K562 (cell line): ENCODE data around the gene SGMS1. TPM values are rescaled to one million over a fixed set of nuclear protein-coding genes. Genes with fewer than 3 reads are reported as not detected.

Experiments
- BCOR ChIP-seq: fragments of 450-650 bp; IDR thresholded peaks from 2 replicates; pipeline ENCODE4 v1.6.1; 2016
- CBX3 ChIP-seq, 2 experiments: IDR thresholded peaks; 1 replicate in 1 of 2; 2 replicates in 1 of 2; pipeline ENCODE4 v1.6.1; 2012; ENCODE audit warnings: inconsistent platforms in 2 of 2, low read length in 2 of 2, borderline replicate concordance in 1 of 2, control low read depth in 1 of 2
- CHCHD3 ChIP-seq: fragments of 250-450 bp; sonication (Bioruptor Pico); IDR thresholded peaks from 2 replicates; pipeline ENCODE4 v2.1.2; 2022; ENCODE audit warnings: mild to moderate bottlenecking
- FOXJ2 ChIP-seq: fragments of 200-800 bp; sonication (Bioruptor generic); IDR thresholded peaks from 2 replicates; pipeline ENCODE4 v1.6.1; 2016; ENCODE audit warnings: missing genetic modification characterization, missing compliant biosample characterization
- FOXM1 ChIP-seq, 2 experiments: fragments of 450-650 bp in 1 of 2; sonication (generic) in 1 of 2; formaldehyde crosslinking in 1 of 2; IDR thresholded peaks; 2 replicates each; pipeline versions ENCODE4 v1.6.1 to v1.9.0; 2017 to 2022; ENCODE audit warnings: low read depth in 2 of 2, mild to moderate bottlenecking in 2 of 2, missing genetic modification reagents in 1 of 2, moderate library complexity in 1 of 2
- JUND ChIP-seq, 2 experiments: IDR thresholded peaks; 2 replicates in 1 of 2; 3 replicates in 1 of 2; pipeline ENCODE4 v1.6.1; 2011; ENCODE audit warnings: borderline replicate concordance in 2 of 2, low read depth in 2 of 2, low read length in 2 of 2, improper control_type of control experiment in 1 of 2, missing biosample characterization in 1 of 2, missing genetic modification characterization in 1 of 2, missing genetic modification reagents in 1 of 2
- MTA3 ChIP-seq: fragments of 450-650 bp; formaldehyde crosslinking; IDR thresholded peaks from 2 replicates; pipeline ENCODE4 v1.6.1; 2017; ENCODE audit warnings: mild to moderate bottlenecking, borderline replicate concordance
- NBN ChIP-seq: fragments of 450-650 bp; IDR thresholded peaks from 2 replicates; pipeline ENCODE4 v1.6.1; 2016; ENCODE audit warnings: low read depth, mild to moderate bottlenecking
- NR2C2 ChIP-seq, 2 experiments: fragments of 200-800 bp in 1 of 2; sonication (Bioruptor generic) in 1 of 2; sonication (generic) in 1 of 2; formaldehyde crosslinking in 1 of 2; IDR thresholded peaks; 2 replicates each; pipeline versions ENCODE4 v1.6.1 to v1.8.0; 2016 to 2022; ENCODE audit warnings: mild to moderate bottlenecking in 1 of 2, missing compliant biosample characterization in 1 of 2, missing genetic modification characterization in 1 of 2, missing genetic modification reagents in 1 of 2
- SRF ChIP-seq, 2 experiments: fragments of 250-450, 450-650 bp in 1 of 2; sonication (Bioruptor Pico) in 1 of 2; sonication (generic) in 1 of 2; formaldehyde crosslinking; IDR thresholded peaks; 2 replicates each; pipeline versions ENCODE4 v1.5.0 to v1.5.1; 2020 to 2022; ENCODE audit warnings: mild to moderate bottlenecking in 1 of 2, missing genetic modification reagents in 1 of 2
- TRIM28 ChIP-seq: fragments of 450-650 bp; IDR thresholded peaks from 2 replicates; pipeline ENCODE4 v1.6.1; 2017
- ZNF583 ChIP-seq: fragments of 250-450 bp; sonication (Bioruptor Pico); IDR thresholded peaks from 2 replicates; pipeline ENCODE4 v1.4.0; 2020
- ZNF75A ChIP-seq: fragments of 450-650 bp; formaldehyde crosslinking; IDR thresholded peaks from 2 replicates; pipeline ENCODE4 v1.4.0; 2020; ENCODE audit warnings: mild to moderate bottlenecking
- polyA plus RNA-seq, 8 experiments: library from polyadenylated mRNA; depleted of rRNA in 4 of 8; stranded (reverse) in 5 of 8; unstranded in 3 of 8; fragments of >200 nt; fragmentation: Nextera tagmentation in 2 of 8; fragmentation: Illumina TruSeq in 1 of 8; extraction: Ambion mirVana in 2 of 8; extraction: Trizol in 1 of 8; gene quantifications; 2 replicates each; pipeline versions ENCODE4 v1.2.1 to v1.2.3, GENCODE V29; 2011 to 2014; ENCODE audit warnings: inconsistent platforms in 1 of 8, missing spikeins in 1 of 8
- total RNA-seq, 7 experiments: library from RNA; depleted of rRNA in 6 of 7; stranded (reverse); fragments of >200 nt in 6 of 7; fragmentation: Illumina TruSeq in 2 of 7; extraction: Trizol in 2 of 7; gene quantifications; 2 replicates each; pipeline versions ENCODE4 v1.2.1 to v1.2.3, GENCODE V29; 2011 to 2021; ENCODE audit warnings: low replicate concordance in 1 of 7
- TF ChIP-seq, protein P1 (sequence below): fragments of 450-650 bp; IDR thresholded peaks from 2 replicates; pipeline ENCODE4 v1.7.1; 2018; ENCODE audit warnings: mild to moderate bottlenecking, low read depth; ENCODE audit not compliant: partially characterized antibody
- TF ChIP-seq, protein P2 (sequence below), 2 experiments: fragments of 450-650 bp; IDR thresholded peaks; 2 replicates each; pipeline ENCODE4 v1.6.1; 2016
- TF ChIP-seq, protein P3 (sequence below): sonication (generic); formaldehyde crosslinking; IDR thresholded peaks from 2 replicates; pipeline ENCODE4 v1.8.0; 2022; ENCODE audit warnings: mild to moderate bottlenecking, missing genetic modification reagents, borderline replicate concordance

SGMS1 gene
- total and polyA plus RNA-seq, 9 of the 15 experiments (the other 6 are each of a cell fraction or from before 2014, with no cell fraction given): 22.6 to 232 (median 82.2) TPM

DNA sequence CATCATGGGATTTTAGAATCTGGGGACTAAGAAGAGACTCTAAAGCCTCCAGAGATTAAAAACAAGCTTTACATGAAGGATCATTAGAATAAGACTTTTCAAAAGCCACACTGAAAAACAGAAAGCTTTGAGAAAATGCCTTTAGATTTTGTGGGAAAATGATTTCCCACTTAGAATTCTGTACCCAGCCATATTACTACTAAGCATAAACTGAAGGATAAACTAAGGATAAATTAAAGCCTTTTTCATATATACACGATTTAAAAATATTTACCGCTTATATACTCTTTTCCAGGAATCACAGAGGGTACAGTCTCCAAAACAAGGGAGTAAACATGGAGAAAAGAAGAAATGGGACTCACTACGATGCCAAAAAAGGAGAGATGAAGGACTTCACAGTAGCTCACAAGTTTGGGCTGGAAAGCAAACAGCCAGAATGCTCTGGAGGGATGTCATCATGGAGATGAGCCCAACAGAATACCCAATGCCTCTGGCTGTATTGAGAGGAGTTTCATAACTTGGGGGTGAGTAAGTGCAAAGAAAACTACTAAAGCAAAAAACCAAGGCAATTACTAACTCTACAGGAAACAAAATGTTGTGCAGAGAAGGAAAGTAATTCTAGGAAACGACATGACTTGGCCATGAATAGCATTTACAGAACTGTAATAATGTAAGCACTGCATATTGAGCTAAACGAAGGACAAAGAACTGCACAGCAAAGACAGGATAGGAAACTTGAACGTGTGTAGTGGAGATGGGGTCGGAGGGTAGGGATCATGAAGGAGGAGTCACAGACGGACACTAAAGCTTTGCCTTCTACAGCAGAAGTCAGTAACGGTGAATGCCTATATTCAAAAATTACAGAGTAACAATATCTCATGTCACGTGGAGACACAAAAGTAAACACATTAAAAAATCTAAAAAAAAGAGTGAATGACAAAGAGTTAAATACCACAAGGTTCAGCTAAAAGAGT is 311.0 kb downstream of the SGMS1 start (continued):
- no peak for TF ChIP-seq NR2C2 (CRISPR knock-in tag; IDR thresholded peaks at IDR 0.05)
- TF ChIP-seq NR2C2 (tag; IDR thresholded peaks at IDR 0.05): peak; percentile 72
- 0 out of 2 replicates have a peak, but pooled peaks have one; percentile 19 for TF ChIP-seq NBN
- TF ChIP-seq, protein P1, sequence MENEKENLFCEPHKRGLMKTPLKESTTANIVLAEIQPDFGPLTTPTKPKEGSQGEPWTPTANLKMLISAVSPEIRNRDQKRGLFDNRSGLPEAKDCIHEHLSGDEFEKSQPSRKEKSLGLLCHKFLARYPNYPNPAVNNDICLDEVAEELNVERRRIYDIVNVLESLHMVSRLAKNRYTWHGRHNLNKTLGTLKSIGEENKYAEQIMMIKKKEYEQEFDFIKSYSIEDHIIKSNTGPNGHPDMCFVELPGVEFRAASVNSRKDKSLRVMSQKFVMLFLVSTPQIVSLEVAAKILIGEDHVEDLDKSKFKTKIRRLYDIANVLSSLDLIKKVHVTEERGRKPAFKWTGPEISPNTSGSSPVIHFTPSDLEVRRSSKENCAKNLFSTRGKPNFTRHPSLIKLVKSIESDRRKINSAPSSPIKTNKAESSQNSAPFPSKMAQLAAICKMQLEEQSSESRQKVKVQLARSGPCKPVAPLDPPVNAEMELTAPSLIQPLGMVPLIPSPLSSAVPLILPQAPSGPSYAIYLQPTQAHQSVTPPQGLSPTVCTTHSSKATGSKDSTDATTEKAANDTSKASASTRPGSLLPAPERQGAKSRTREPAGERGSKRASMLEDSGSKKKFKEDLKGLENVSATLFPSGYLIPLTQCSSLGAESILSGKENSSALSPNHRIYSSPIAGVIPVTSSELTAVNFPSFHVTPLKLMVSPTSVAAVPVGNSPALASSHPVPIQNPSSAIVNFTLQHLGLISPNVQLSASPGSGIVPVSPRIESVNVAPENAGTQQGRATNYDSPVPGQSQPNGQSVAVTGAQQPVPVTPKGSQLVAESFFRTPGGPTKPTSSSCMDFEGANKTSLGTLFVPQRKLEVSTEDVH: peak; percentile 36
- no peak for TF ChIP-seq ZNF583 (CRISPR knock-in tag)
- TF ChIP-seq, protein P2, sequence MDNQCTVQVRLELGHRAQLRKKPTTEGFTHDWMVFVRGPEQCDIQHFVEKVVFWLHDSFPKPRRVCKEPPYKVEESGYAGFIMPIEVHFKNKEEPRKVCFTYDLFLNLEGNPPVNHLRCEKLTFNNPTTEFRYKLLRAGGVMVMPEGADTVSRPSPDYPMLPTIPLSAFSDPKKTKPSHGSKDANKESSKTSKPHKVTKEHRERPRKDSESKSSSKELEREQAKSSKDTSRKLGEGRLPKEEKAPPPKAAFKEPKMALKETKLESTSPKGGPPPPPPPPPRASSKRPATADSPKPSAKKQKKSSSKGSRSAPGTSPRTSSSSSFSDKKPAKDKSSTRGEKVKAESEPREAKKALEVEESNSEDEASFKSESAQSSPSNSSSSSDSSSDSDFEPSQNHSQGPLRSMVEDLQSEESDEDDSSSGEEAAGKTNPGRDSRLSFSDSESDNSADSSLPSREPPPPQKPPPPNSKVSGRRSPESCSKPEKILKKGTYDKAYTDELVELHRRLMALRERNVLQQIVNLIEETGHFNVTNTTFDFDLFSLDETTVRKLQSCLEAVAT (IDR thresholded peaks at IDR 0.05): peak; percentile 58 to 63; a peak in 2 of 4 replicates
- TF ChIP-seq BCOR: 0 out of 2 replicates have a peak, but pooled peaks have one; percentile 32
- TF ChIP-seq, protein P3, sequence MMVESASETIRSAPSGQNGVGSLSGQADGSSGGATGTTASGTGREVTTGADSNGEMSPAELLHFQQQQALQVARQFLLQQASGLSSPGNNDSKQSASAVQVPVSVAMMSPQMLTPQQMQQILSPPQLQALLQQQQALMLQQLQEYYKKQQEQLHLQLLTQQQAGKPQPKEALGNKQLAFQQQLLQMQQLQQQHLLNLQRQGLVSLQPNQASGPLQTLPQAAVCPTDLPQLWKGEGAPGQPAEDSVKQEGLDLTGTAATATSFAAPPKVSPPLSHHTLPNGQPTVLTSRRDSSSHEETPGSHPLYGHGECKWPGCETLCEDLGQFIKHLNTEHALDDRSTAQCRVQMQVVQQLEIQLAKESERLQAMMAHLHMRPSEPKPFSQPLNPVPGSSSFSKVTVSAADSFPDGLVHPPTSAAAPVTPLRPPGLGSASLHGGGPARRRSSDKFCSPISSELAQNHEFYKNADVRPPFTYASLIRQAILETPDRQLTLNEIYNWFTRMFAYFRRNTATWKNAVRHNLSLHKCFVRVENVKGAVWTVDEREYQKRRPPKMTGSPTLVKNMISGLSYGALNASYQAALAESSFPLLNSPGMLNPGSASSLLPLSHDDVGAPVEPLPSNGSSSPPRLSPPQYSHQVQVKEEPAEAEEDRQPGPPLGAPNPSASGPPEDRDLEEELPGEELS (CRISPR knock-in tag): 0 out of 2 replicates have a peak, but pooled peaks have one; percentile 10
- peak; percentile 54; the same call in 1 of the 2 replicates for TF ChIP-seq FOXJ2 (tag)
- TF ChIP-seq ZNF75A (CRISPR knock-in tag): peak; percentile 89
- no peak for TF ChIP-seq CHCHD3 (CRISPR knock-in tag)
- 0 out of 2 replicates have a peak, but pooled peaks have one; percentile 10 for TF ChIP-seq FOXM1 (IDR thresholded peaks at IDR 0.05; ENCODE audit: low read depth)
- no peak for TF ChIP-seq FOXM1 (CRISPR knock-in tag; IDR thresholded peaks at IDR 0.05; ENCODE audit: low read depth)
- peak; percentile 76 for TF ChIP-seq TRIM28
- TF ChIP-seq MTA3: peak; percentile 48; the same call in 1 of the 2 replicates
- TF ChIP-seq JUND (IDR thresholded peaks at IDR 0.05; ENCODE audit: borderline replicate concordance, low read depth, low read length): 0 out of 2 replicates have a peak, but pooled peaks have one; percentile 2
- peak; percentile 23; the same call in 1 of the 3 replicates for TF ChIP-seq JUND (tag; IDR thresholded peaks at IDR 0.05; ENCODE audit: borderline replicate concordance, low read depth, low read length)
- TF ChIP-seq CBX3 (IDR thresholded peaks at IDR 0.05; ENCODE audit: borderline replicate concordance in 1 of 2, low read length in 2 of 2): peak in 1 of 2 experiments; percentile 62; a peak in 1 of 3 replicates
- TF ChIP-seq SRF (CRISPR knock-in tag; IDR thresholded peaks at IDR 0.05): 0 out of 4 replicates have a peak, but pooled peaks of 1 of the 2 experiments have one; percentile 71
